ENCODE measurements around the gene AKAP11.

Gene AKAP11

GRCh38 chr13:42270160-42270856, 1.6 kb upstream of the AKAP11 start (continued):
- no peak for TF ChIP-seq TSHZ2 (CRISPR knock-in tag; IDR thresholded peaks at IDR 0.05)
- TF ChIP-seq ESRRG (CRISPR knock-in tag; IDR thresholded peaks at IDR 0.05): no peak
- no peak for TF ChIP-seq CREB5 (CRISPR knock-in tag; IDR thresholded peaks at IDR 0.05; ENCODE audit: low read depth)
- TF ChIP-seq OSR1 (CRISPR knock-in tag; IDR thresholded peaks at IDR 0.05): no peak
- no peak for TF ChIP-seq CSDC2 (CRISPR knock-in tag; IDR thresholded peaks at IDR 0.05)
- no peak for TF ChIP-seq TOX (CRISPR knock-in tag; IDR thresholded peaks at IDR 0.05; ENCODE audit: borderline replicate concordance)
- TF ChIP-seq POU6F1 (CRISPR knock-in tag; IDR thresholded peaks at IDR 0.05; ENCODE audit: borderline replicate concordance, low read depth): no peak
- no peak for TF ChIP-seq ARNTL (CRISPR knock-in tag; IDR thresholded peaks at IDR 0.05; ENCODE audit: borderline replicate concordance, low read depth)
- TF ChIP-seq ZFP30 (CRISPR knock-in tag; IDR thresholded peaks at IDR 0.05): no peak

GRCh38 chr13:42270857-42271215, 1.1 kb upstream of the AKAP11 start:
- no peak for ATAC-seq
- TF ChIP-seq ZFP30 (CRISPR knock-in tag; IDR thresholded peaks at IDR 0.05) (no peak), TCF4 (CRISPR knock-in tag; IDR thresholded peaks at IDR 0.05; ENCODE audit: borderline replicate concordance) (no peak), ARNTL (CRISPR knock-in tag; IDR thresholded peaks at IDR 0.05; ENCODE audit: borderline replicate concordance, low read depth) (no peak), GLIS3 (CRISPR knock-in tag; IDR thresholded peaks at IDR 0.05) (no peak), ESRRG (CRISPR knock-in tag; IDR thresholded peaks at IDR 0.05) (no peak), SNAI2 (CRISPR knock-in tag; IDR thresholded peaks at IDR 0.05) (no peak), TSHZ2 (CRISPR knock-in tag; IDR thresholded peaks at IDR 0.05) (no peak), OSR1 (CRISPR knock-in tag; IDR thresholded peaks at IDR 0.05) (no peak), ISL1 (CRISPR knock-in tag; IDR thresholded peaks at IDR 0.05) (no peak), RARB (CRISPR knock-in tag; IDR thresholded peaks at IDR 0.05) (no peak), POU6F1 (CRISPR knock-in tag; IDR thresholded peaks at IDR 0.05; ENCODE audit: borderline replicate concordance, low read depth) (no peak), BACH2 (CRISPR knock-in tag; IDR thresholded peaks at IDR 0.05; ENCODE audit: borderline replicate concordance) (no peak), ZNF8 (CRISPR knock-in tag; IDR thresholded peaks at IDR 0.05) (no peak)

- peak; percentile 93 for ATAC-seq
- TF ChIP-seq TSHZ2 (CRISPR knock-in tag; IDR thresholded peaks at IDR 0.05) (0 out of 2 replicates have a peak, but pooled peaks have one; percentile 28), CSDC2 (CRISPR knock-in tag; IDR thresholded peaks at IDR 0.05) (no peak), ZFP3 (CRISPR knock-in tag; IDR thresholded peaks at IDR 0.05) (0 out of 2 replicates have a peak, but pooled peaks have one; percentile 24)
These were observed 426 bp upstream of the AKAP11 start for GRCh38 chr13:42271337-42272114.
